Caco-2 (cell line): Measurements from ENCODE around the gene CFAP141. TPM values are rescaled to one million over a fixed set of nuclear protein-coding genes. Genes with fewer than 3 reads are reported as not detected.
A peak's percentile ranks its signal among the peaks of the same experiment; 100 is the strongest.

Experiments used
- BruUV-seq: library from RNA; stranded (reverse); fragments of 400-500 nt; replicated peaks from 2 replicates; lab custom pipeline; 2021; lab: Mats Ljungman, UMichigan
- CTCF ChIA-PET: fragments of 300-600 bp; sonication (Branson Sonifier 250); formaldehyde crosslinking; loops from one replicate; lab custom pipeline; 2022; ENCODE audit warnings: antibody characterized with exemption; lab: Charles Lee
- POLR2A ChIA-PET: fragments of 300-600 bp; sonication (Branson Sonifier 250); formaldehyde crosslinking; loops from one replicate; lab custom pipeline; 2022; ENCODE audit warnings: antibody characterized with exemption; lab: Charles Lee
- DNase-seq, 2 experiments: peaks; one replicate each; pipeline versions ENCODE4 v3.0.0 to v3.0.0-alpha.2; 2020 to 2022
- H3K27me3 ChIP-seq: replicated peaks from 2 replicates; pipeline ENCODE4 v1.6.0; 2011; ENCODE audit warnings: low read length; ENCODE audit not compliant: control insufficient read depth, insufficient read depth
- H3K36me3 ChIP-seq: 2 replicates; pipeline ENCODE4 v1.5.1; 2011; ENCODE audit warnings: low read length; ENCODE audit not compliant: control insufficient read depth, insufficient read depth
- H3K4me1 ChIP-seq: fragments of 250-450 bp; sonication (Bioruptor Pico); 2 replicates; pipeline ENCODE4 v1.5.1; 2020; ENCODE audit warnings: mild to moderate bottlenecking
- H3K4me3 ChIP-seq: 2 replicates; pipeline ENCODE4 v1.5.1; 2011; ENCODE audit warnings: low read depth, mild to moderate bottlenecking, control low read depth, low read length
- H3K9me3 ChIP-seq: fragments of 250-450 bp; sonication (Bioruptor Pico); 2 replicates; pipeline ENCODE4 v1.5.1; 2020; ENCODE audit warnings: mild to moderate bottlenecking, moderate library complexity
- H3K27ac Mint-ChIP-seq: one replicate; pipeline ENCODE4 v1.8.0; 2022; ENCODE audit warnings: mixed read lengths; ENCODE audit not compliant: unreplicated experiment
- H3K27me3 Mint-ChIP-seq: one replicate; pipeline ENCODE4 v1.8.0; 2022; ENCODE audit warnings: mixed read lengths; ENCODE audit not compliant: insufficient read depth, unreplicated experiment
- H3K36me3 Mint-ChIP-seq: one replicate; pipeline ENCODE4 v1.8.0; 2022; ENCODE audit warnings: mild to moderate bottlenecking, mixed read lengths; ENCODE audit not compliant: insufficient read depth, unreplicated experiment
- H3K4me1 Mint-ChIP-seq: one replicate; pipeline ENCODE4 v1.8.0; 2022; ENCODE audit warnings: low read depth, mixed read lengths; ENCODE audit not compliant: unreplicated experiment
- H3K4me3 Mint-ChIP-seq: one replicate; pipeline ENCODE4 v1.8.0; 2022; ENCODE audit warnings: mild to moderate bottlenecking, moderate library complexity, mixed read lengths; ENCODE audit not compliant: unreplicated experiment
- H3K9me3 Mint-ChIP-seq: one replicate; pipeline ENCODE4 v1.8.0; 2022; ENCODE audit warnings: mixed read lengths; ENCODE audit not compliant: unreplicated experiment
- intact Hi-C: fragments of 100-400 bp; cut with micrococcal nuclease; formaldehyde crosslinking; loops from one replicate; pipeline ENCODE4 v1.10.0; 2022; ENCODE audit not compliant: unreplicated experiment
- total RNA-seq: library from RNA; stranded (reverse); gene quantifications from 2 replicates; pipeline ENCODE4 v1.2.3, GENCODE V29; 2022
- TF ChIP-seq, protein P1 (sequence below), 2 experiments: fragments of 200-600 bp in 1 of 2; IDR thresholded peaks; 1 replicate in 1 of 2; 2 replicates in 1 of 2; pipeline versions ENCODE4 v1.5.1 to v1.8.0; 2011 to 2022; ENCODE audit warnings: antibody characterized with exemption in 1 of 2, control low read depth in 1 of 2, inconsistent platforms in 1 of 2, low read depth in 1 of 2, low read length in 1 of 2, mild to moderate bottlenecking in 1 of 2, moderate library complexity in 1 of 2; ENCODE audit not compliant: insufficient read depth in 1 of 2, severe bottlenecking in 1 of 2, unreplicated experiment in 1 of 2

CFAP141 gene
- total RNA-seq, 1 experiment from 2014 or later: not detected

DNA sequence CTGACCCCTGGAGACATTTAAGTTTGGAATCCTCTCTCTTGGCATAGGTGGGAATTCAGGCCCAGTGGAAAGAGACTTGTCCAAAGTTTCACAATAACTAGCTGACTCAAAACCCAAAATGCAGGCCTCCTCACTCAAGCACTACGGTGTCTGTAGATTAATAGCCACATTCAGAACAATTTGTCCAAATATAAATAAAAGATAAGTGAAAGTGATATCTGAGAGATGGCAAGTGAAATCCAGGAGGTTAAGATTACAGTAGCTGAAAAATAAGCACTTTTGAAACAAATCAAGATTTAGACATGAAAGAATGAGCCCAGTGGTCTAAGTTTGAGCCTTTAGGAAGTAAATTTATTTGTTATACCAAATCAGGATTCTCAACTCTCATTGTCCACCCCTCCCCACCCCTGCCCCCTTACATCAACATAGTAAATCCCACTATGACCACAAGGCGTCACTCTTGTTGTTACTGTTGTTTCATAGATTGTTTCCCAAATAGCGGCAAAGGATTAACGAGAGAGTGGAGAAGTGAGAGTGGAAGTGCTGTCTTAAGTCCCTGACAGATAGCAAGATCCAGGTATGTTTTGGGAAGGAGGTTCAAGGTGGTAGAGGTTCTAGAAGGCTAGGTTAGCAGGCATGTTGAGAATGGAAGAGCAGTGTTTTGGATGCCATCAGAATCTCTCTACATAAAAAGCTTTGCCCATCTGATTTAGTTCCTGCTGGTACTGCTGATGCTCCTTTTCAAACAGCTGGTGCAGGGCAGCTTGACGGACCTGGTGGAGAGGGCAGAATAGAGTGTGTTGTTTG is 7.2 kb downstream of the CFAP141 start:
- Histone ChIP-seq H3K4me3 (no peak overlapping the region), H3K9me3 (no peaks in the 10 kb centered on the region), H3K27me3 (no peaks in the 10 kb centered on the region), H3K36me3 (no peaks in the 10 kb centered on the region), H3K4me1 (0 out of 2 replicates have a peak, but pooled peaks cover 3% of the 10 kb centered on the region)
- DNase-seq: peak; percentile 47 to 54
- Mint-ChIP-seq H3K9me3 (no peaks in the 10 kb centered on the region), H3K36me3 (peaks cover 6% of the 10 kb centered on the region), H3K27ac (no peak overlapping the region), H3K4me1 (peaks cover 7% of the 10 kb centered on the region), H3K27me3 (no peaks in the 10 kb centered on the region), H3K4me3 (no peak overlapping the region)
- no TSS peak for BruUV-seq
- intact Hi-C loops: loop anchor here (1.0 kb wide), 3 partner anchors 13 to 73 kb away; partner anchors contain the start of gene HAX1
- POLR2A ChIA-PET: interaction anchor here (0.7 kb wide), 1 partner anchor 21 kb away, joined by 3 read pairs; the partner anchor contains the start of gene UBAP2L
- TF ChIP-seq, protein P1, sequence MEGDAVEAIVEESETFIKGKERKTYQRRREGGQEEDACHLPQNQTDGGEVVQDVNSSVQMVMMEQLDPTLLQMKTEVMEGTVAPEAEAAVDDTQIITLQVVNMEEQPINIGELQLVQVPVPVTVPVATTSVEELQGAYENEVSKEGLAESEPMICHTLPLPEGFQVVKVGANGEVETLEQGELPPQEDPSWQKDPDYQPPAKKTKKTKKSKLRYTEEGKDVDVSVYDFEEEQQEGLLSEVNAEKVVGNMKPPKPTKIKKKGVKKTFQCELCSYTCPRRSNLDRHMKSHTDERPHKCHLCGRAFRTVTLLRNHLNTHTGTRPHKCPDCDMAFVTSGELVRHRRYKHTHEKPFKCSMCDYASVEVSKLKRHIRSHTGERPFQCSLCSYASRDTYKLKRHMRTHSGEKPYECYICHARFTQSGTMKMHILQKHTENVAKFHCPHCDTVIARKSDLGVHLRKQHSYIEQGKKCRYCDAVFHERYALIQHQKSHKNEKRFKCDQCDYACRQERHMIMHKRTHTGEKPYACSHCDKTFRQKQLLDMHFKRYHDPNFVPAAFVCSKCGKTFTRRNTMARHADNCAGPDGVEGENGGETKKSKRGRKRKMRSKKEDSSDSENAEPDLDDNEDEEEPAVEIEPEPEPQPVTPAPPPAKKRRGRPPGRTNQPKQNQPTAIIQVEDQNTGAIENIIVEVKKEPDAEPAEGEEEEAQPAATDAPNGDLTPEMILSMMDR (IDR thresholded peaks at IDR 0.05; ENCODE audit: insufficient read depth in 1 of 2, low read depth in 1 of 2, low read length in 1 of 2, severe bottlenecking in 1 of 2, unreplicated experiment in 1 of 2): peak; percentile 62 to 63
- CTCF ChIA-PET: interaction anchor here (0.6 to 2.4 kb wide), 10 partner anchors 12 to 361 kb away, joined by 3 to 14 read pairs (median 4); partner anchors contain the start of genes AQP10, HAX1 and UBAP2L

DNA sequence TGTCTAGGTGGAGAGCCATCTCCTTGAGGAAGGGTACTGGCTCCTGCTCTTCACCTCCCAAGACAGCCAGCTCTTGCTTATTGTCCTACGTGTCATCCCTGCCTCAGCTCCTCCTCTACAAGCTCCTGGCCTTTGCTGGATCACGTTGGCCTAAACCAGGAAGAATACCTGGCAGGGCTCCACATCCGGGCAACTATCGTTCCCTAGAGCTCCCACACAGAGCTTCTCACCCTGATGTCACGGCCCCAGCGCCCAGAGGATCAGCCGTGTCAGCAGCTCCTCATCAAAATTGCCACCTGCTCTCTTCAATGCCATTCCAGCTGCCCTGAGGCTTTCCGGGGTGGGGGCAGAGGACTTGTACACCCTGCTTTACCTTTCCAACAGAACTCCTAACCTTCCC is 12.3 kb downstream of the CFAP141 start:
- CTCF ChIA-PET: no interaction called here
- Histone ChIP-seq H3K4me1 (peaks cover 4% of the 10 kb centered on the region; the same call in 1 of the 2 replicates), H3K4me3 (no peak overlapping the region), H3K36me3 (no peaks in the 10 kb centered on the region), H3K9me3 (no peaks in the 10 kb centered on the region), H3K27me3 (no peaks in the 10 kb centered on the region; the same call in none of the 2 replicates)
- intact Hi-C loops: no loop called here
- Mint-ChIP-seq H3K4me1 (peaks cover 7% of the 10 kb centered on the region), H3K27me3 (no peaks in the 10 kb centered on the region), H3K4me3 (no peak overlapping the region), H3K9me3 (no peaks in the 10 kb centered on the region), H3K27ac (no peak overlapping the region), H3K36me3 (peaks cover 6% of the 10 kb centered on the region)
- TF ChIP-seq, protein P1 (IDR thresholded peaks at IDR 0.05; ENCODE audit: insufficient read depth in 1 of 2, low read depth in 1 of 2, low read length in 1 of 2, severe bottlenecking in 1 of 2, unreplicated experiment in 1 of 2): no peak
- no TSS peak for BruUV-seq
- POLR2A ChIA-PET: no interaction called here
- DNase-seq: no peak

DNA sequence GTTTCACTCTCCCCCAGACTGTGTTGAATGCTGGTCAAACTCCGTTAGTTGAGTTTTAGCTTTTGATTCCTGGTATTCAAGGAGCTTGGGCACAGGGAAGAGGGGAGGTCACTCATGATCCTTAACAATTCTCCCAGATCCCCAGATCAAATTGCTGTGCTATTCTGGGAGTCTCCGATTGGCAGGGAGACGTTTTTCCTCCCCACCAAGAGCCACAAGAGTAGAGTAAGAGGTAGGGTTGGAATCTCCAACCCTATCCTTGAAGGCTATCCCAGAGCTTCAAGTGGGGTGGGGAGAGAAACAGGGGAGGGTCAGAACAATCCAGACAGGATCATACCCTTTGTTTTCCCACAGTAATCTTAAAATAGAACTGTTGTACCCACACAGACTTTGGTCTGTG is 13.7 kb downstream of the CFAP141 start:
- Histone ChIP-seq H3K9me3 (no peaks in the 10 kb centered on the region), H3K27me3 (no peaks in the 10 kb centered on the region; the same call in none of the 2 replicates), H3K36me3 (no peaks in the 10 kb centered on the region), H3K4me1 (peaks cover 12% of the 10 kb centered on the region), H3K4me3 (no peak overlapping the region)
- DNase-seq: no peak
- Mint-ChIP-seq H3K4me1 (peaks cover 11% of the 10 kb centered on the region), H3K27me3 (no peaks in the 10 kb centered on the region), H3K36me3 (peaks cover 6% of the 10 kb centered on the region), H3K9me3 (no peaks in the 10 kb centered on the region), H3K4me3 (no peak overlapping the region), H3K27ac (no peak overlapping the region)
- intact Hi-C loops: no loop called here
- no TSS peak for BruUV-seq
- ChIA-PET CTCF (interaction anchor here (0.6 kb wide), 1 partner anchor 79 kb away, joined by 6 read pairs; no protein-coding TSS in a partner anchor), POLR2A (interaction anchor here (1.0 kb wide), 1 partner anchor 28 kb away, joined by 3 read pairs; the partner anchor contains the start of gene UBAP2L)
- TF ChIP-seq, protein P1 (IDR thresholded peaks at IDR 0.05; ENCODE audit: insufficient read depth in 1 of 2, low read depth in 1 of 2, low read length in 1 of 2, severe bottlenecking in 1 of 2, unreplicated experiment in 1 of 2): no peak
